Parathyroid adenoma (tissue), 2 donors: ENCODE results near the gene STXBP1.

Experiments
- H2AFZ ChIP-seq: fragments of 300-600 bp; sonication (generic); one replicate; pipeline ENCODE4 v1.7.0; 2017; ENCODE audit warnings: antibody characterized with exemption, mild to moderate bottlenecking
- H3K27ac ChIP-seq: fragments of 300-600 bp; sonication (generic); one replicate; pipeline ENCODE4 v1.7.0; 2017
- H3K27me3 ChIP-seq: fragments of 300-600 bp; sonication (generic); one replicate; pipeline ENCODE4 v1.7.0; 2017; ENCODE audit warnings: low read length; ENCODE audit not compliant: control insufficient read depth, insufficient read depth
- H3K36me3 ChIP-seq: fragments of 300-600 bp; sonication (generic); one replicate; pipeline ENCODE4 v1.7.0; 2017; ENCODE audit warnings: low read length; ENCODE audit not compliant: control insufficient read depth, insufficient read depth
- H3K4me1 ChIP-seq: fragments of 300-600 bp; sonication (generic); one replicate; pipeline ENCODE4 v1.7.0; 2017; ENCODE audit warnings: control low read depth
- H3K4me2 ChIP-seq: fragments of 300-600 bp; sonication (generic); one replicate; pipeline ENCODE4 v1.7.0; 2017; ENCODE audit warnings: low read length
- H3K4me3 ChIP-seq: fragments of 300-600 bp; sonication (generic); one replicate; pipeline ENCODE4 v1.7.0; 2017; ENCODE audit warnings: low read depth, low read length
- H3K79me2 ChIP-seq: fragments of 300-600 bp; sonication (generic); one replicate; pipeline ENCODE4 v1.7.0; 2017; ENCODE audit warnings: control low read depth
- H3K9ac ChIP-seq: fragments of 300-600 bp; sonication (generic); one replicate; pipeline ENCODE4 v1.7.0; 2017; ENCODE audit warnings: mild to moderate bottlenecking
- H3K9me3 ChIP-seq: fragments of 300-600 bp; sonication (generic); one replicate; pipeline ENCODE4 v1.7.0; 2017; ENCODE audit warnings: low read length; ENCODE audit not compliant: control insufficient read depth
- CTCF ChIP-seq: fragments of 300-600 bp; sonication (generic); IDR thresholded peaks from one replicate; pipeline ENCODE4 v1.7.0; 2017; ENCODE audit warnings: antibody characterized with exemption, mild to moderate bottlenecking
- donor health status: primary hyperparathyroidism.

Gene STXBP1

GRCh38 chr9:127710204-127710783, 98.2 kb downstream of the STXBP1 start:
- Histone ChIP-seq H3K27ac (no peak overlapping the region), H3K4me1 (no peaks in the 10 kb centered on the region), H3K79me2 (no peaks in the 10 kb centered on the region), H3K4me2 (no peak overlapping the region), H3K4me3 (no peak overlapping the region), H3K36me3 (no peaks in the 10 kb centered on the region), H3K27me3 (no peaks in the 10 kb centered on the region), H3K9me3 (no peaks in the 10 kb centered on the region), H3K9ac (no peak overlapping the region), H2AFZ (no peak overlapping the region)
- TF ChIP-seq CTCF = no peak

GRCh38 chr9:127711226-127711701, 99.2 kb downstream of the STXBP1 start:
- H3K27me3 ChIP-seq = no peaks in the 10 kb centered on the region
- no peak for TF ChIP-seq CTCF
- no peak overlapping the region for H3K9ac ChIP-seq
- H3K4me3 ChIP-seq = no peak overlapping the region
- H3K4me2 ChIP-seq = no peak overlapping the region
- H3K9me3 ChIP-seq = no peaks in the 10 kb centered on the region
- no peak overlapping the region for H2AFZ ChIP-seq
- H3K79me2 ChIP-seq = no peaks in the 10 kb centered on the region
- H3K4me1 ChIP-seq = no peaks in the 10 kb centered on the region
- H3K36me3 ChIP-seq = no peaks in the 10 kb centered on the region
- no peak overlapping the region for H3K27ac ChIP-seq

- no peak overlapping the region for H3K9ac ChIP-seq
- H3K79me2 ChIP-seq = no peaks in the 10 kb centered on the region
- H3K4me3 ChIP-seq = no peak overlapping the region
- H3K36me3 ChIP-seq = no peaks in the 10 kb centered on the region
- H3K27me3 ChIP-seq = no peaks in the 10 kb centered on the region
- H3K4me1 ChIP-seq = no peaks in the 10 kb centered on the region
- no peak overlapping the region for H3K27ac ChIP-seq
- TF ChIP-seq CTCF = no peak
- no peak overlapping the region for H2AFZ ChIP-seq
- H3K9me3 ChIP-seq = no peaks in the 10 kb centered on the region
- H3K4me2 ChIP-seq = no peak overlapping the region
Measured at GRCh38 chr9:127711831-127712274, 99.8 kb downstream of the STXBP1 start.

GRCh38 chr9:127712371-127712770, 100.3 kb downstream of the STXBP1 start:
- no peaks in the 10 kb centered on the region for H3K4me1 ChIP-seq
- H3K36me3 ChIP-seq = no peaks in the 10 kb centered on the region
- no peaks in the 10 kb centered on the region for H3K9me3 ChIP-seq
- no peak overlapping the region for H3K4me2 ChIP-seq
- H3K9ac ChIP-seq = no peak overlapping the region
- no peak overlapping the region for H2AFZ ChIP-seq
- H3K79me2 ChIP-seq = no peaks in the 10 kb centered on the region
- no peak overlapping the region for H3K27ac ChIP-seq
- no peak overlapping the region for H3K4me3 ChIP-seq
- H3K27me3 ChIP-seq = no peaks in the 10 kb centered on the region
- no peak for TF ChIP-seq CTCF

GRCh38 chr9:127712867-127713266, 100.8 kb downstream of the STXBP1 start:
- no peak overlapping the region for H3K4me2 ChIP-seq
- no peaks in the 10 kb centered on the region for H3K36me3 ChIP-seq
- no peak overlapping the region for H3K9ac ChIP-seq
- H3K27ac ChIP-seq = no peak overlapping the region
- H3K4me3 ChIP-seq = no peak overlapping the region
- H3K4me1 ChIP-seq = no peaks in the 10 kb centered on the region
- no peak overlapping the region for H2AFZ ChIP-seq
- TF ChIP-seq CTCF = no peak
- no peaks in the 10 kb centered on the region for H3K9me3 ChIP-seq
- H3K79me2 ChIP-seq = no peaks in the 10 kb centered on the region
- no peaks in the 10 kb centered on the region for H3K27me3 ChIP-seq
